ENCODE measurements around the gene SUMO3.
A peak's percentile ranks its signal among the peaks of the same experiment; 100 is the strongest.

Gene SUMO3

DNA sequence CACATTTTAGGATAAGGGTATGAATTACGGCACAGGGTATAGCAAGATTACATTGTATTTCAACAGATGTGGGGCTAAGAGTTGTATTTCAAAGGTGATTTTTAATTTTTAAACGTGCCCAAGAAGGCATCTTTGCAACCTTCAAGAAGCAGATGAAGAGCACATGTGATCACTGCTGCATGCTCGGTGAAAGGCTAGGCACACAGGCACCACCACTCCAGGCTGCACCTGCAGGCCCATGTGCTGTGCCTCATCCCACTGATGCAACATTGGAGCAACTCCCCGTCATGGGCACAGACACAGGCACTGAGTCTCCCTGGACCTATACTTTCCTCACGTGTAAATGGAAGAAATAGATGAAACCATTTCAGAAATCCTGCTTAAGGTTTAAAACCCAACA lies 39.8 kb downstream of the SUMO3 start:
- no peak for DNase-seq

DNA sequence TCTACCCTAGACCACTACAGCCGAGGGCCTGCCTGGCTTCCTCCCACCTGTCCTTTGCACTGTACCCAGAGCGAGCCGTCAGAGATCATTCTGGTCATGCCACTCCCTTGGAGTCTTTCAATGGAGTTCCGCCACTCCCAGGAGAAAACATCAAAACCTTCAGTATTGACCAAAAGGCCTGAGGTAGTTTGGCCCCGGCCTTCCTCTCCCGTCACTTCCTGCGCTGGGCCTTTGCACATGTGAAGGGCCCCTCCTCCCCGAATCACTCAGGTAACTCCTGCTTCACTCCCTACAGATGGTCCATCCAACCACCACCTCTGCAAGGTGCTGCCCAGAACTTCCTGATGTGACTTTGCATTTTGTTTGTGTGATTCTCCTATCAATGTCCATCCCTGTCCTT lies 42.9 kb downstream of the SUMO3 start:
- no peak for DNase-seq

DNA sequence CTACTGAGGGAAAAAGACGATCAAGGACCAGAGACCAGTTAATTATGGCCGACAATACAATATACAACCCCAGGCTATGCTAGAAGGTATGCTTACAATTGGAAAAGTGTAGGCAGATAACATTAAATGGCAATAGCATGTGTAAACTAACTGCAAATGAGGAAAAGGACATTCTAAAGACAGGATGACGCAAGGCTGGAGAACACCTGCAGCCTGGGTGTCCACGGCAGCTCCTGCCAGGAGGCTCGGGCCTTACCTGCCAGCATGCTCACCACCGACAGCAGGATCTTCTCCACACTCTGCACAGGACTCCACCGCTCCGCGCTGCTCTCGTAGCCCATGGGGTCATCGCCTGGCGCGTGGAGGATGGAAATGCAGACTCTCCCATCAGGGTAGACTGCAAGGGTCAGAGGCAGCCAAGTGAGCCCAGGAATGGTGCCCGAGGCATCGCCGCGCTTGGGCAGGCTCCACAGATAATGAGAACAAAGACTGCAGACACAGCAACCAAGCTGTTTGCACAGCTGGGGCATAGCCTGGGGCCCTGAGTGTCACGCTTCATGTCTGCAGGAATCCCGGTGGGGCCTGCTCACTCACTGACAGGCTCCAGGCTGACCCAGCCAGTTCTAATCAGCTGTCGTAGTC lies 44.5 kb downstream of the SUMO3 start:
- DNase-seq: no peak

DNA sequence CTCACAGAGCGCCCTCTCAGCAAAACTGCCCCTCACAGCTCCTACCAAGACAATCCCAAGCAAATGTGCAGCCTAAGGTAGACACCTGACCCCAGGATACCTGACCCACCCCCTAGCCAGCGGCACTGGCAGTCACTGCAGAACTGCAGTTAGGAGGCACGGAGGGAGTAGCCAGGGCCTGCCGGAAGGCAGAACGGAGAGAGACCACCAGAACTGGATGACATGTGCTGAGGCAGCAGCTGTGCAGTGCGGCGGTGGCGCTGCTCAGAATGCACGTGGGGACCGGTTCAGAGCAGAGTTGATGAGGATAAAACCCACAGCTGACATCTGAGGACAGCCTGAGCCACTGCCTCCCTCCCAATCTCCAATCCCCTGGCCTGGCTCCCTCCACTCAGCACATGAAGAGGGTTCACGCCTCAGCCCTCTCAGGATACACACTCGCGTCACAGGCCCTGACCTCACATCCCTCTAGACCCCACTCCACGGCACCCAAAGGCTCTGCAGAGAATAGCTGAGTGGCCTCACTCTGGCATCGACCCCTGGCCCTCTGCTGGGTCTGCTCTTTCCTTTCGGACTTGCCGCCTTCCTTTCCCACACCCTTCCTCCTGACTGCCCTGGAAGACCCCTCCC lies 45.9 kb downstream of the SUMO3 start:
- no peak for DNase-seq

DNA sequence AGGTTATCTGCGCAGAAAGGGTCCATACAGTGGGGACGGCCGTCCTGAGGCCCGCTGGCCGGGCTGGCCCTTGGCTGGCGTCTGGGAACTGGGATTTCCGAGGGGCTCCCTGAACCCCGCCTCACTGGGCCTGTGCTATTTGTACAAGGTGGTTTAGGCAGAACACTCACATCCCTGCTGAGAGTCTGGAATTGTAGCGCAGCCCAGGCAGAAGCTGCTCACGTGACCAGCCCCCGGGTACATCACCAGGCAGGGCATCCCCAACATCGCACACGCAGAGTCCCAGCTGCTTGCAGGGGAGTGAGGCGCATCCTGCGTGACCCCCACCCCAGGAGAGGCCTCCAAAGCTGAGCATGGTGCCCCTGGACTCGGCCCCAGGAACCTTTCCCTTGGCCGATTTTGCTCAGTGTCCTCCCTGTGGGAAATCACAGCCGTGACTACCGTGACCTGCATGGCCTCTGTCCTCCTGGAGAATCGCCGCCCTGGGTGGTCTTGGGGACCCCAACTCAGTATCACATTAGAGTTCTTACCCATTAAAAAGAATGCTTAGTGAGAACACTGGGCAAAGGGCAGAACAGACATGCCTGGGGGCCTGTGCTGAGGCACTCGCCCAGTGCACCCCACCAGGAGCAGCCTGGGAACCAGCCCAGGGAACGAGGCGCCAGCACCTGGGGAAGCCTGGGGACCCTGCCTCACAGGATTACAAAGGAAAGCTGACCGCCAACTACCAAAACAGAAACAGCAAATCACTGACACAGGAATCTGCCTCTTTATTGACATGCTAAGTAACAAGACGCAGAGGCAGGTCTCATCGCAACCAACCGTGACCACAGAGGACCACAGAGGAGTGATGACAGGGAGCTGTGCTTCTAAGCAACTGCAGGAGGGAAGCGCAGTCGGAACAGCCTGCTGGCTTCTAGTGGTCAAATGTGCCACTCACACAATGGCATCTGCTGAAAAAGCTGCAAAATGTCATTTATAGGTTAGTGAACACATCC lies 49.7 kb downstream of the SUMO3 start:
- peak; percentile 15 for DNase-seq

DNA sequence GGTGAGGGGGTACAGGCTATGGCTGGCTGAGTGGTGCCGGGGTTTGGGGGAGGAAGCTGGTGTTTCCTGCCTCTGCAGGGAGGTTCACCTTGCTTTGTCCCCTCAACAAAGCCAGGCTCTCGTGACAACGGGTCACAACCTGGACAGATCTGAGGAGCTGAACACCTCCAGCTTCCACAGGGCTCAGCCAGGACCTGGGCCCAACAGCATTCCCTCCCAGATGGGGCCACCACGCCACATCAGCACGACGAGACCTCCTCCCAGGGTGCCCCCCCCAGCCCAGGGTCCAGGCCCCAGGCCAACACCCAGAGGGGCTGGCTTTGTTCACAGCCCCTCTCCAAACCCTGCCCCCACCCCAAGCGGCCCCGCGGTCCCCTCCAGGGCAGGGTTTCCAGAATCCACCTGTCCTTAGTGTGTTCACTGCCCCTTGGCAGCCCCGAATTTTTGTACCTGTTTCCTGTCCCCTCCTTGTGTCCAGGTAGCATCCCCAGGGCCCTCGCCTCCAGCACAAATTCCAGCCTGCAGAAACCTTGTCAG lies 51.0 kb downstream of the SUMO3 start:
- no peak for DNase-seq

DNA sequence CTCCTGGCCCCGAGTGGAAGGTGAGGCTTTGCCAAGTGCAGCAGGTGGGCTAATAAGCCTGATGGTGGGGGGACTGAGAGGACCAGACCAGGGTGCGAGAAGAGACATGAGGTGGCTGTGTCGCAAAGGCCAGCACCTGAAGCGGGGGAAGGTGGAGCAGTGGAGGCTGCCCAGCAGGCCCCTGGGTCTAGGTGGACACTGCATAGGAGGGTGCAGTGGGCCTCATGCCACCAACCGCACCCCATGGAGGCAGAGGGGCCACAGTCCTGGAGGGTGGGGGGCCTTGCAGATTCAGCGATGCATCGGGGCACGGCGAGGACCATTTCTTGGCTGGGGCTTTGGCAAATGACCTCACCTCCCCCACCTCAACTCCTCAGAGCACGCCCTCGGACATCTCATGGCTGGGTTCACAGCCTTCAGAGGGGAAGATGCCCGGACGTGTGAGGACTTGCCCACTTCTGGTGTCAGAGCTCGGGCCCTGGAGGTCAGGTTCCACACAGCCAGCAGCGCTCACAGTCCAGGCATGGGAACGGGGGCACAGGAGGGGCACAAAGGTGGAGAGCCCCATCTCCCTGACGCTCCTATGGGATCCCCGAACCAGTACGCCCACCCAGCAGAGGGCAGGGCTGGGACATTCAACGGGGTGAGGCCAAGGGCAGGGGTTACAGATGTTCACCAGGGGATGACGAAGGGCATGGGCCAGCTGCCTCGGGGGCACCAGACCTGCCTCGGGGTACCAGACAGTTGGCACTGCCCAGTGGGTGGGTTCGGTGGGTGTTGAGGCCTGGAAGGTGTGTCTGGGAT lies 51.6 kb downstream of the SUMO3 start:
- DNase-seq: no peak

DNA sequence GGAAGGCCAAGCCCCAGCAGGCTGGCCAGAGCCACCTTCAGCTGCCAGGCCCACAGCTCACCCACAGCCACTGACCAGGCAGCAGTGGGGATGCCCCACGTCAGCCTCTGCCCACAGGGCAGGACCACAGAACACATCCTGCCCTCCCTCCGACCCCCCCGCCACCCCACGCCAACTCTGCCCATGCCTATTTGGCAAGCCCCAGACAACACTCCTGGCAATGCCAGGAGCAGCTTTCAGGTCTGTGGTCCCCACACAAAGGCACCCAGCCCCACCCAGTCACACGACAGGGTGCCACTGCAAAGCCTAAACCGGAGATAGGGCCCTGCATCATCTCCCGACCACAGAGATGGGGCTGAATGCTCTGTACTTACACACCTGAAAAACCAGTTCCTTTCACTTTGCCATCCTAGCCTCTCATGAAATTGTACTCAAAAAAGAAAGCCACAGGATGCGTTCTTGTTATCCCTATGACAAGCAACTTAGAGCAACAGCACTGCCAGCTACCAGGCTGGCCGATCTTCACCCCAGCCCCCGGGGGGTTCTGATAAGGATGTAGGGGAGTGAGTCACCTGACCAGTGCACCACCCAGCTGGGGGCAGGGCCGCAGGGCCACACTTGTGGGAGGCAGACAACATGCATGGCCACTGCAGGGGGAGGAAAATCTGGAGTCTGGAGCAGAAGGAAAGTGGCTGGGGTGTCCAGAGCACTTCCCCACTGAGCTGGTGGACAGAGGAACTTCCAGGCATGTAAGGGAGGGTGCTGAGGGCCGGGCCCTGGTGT lies 52.4 kb downstream of the SUMO3 start:
- DNase-seq: no peak

DNA sequence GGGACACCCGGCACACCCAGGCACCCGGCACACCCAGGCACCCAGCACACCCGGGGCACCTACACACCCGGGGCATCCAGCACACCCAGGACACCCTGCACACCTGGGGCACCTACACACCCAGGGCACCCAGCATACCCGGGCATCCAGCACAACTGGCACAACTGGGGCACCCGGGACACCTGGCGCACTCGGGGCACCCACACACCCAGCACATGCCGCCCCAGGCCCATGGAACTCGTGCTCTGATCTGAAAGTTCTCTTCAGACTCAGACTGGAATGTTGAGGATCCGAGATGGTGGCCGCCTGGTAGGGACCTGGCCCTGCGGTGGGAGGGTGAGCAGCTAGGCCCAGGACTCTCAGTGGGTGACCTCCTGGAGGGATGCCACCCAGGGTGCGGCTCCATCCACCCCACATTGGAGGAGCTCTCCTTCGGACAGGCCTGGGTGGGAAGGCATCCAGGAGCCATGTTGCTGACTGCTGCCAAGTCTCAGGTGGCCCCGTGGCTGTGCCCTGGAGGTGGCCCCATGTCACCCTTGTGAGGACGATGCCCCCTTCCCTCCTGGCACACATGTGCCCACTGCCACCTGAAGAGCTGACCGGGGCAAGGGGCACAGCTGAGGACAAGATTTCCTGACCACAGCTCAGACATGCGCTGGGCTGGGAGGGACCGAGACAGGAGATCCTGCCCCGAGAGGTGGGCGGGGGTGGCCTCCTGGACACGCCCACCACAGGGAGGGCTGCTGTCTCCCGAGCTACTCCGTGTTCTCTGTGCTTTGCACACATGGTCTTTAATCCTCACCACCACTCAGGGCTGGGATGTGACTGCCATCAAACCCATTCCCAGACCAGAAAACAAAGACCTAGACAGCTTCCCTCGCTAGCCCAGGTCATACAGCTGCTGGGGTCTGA lies 53.3 kb downstream of the SUMO3 start:
- DNase-seq: no peak

DNA sequence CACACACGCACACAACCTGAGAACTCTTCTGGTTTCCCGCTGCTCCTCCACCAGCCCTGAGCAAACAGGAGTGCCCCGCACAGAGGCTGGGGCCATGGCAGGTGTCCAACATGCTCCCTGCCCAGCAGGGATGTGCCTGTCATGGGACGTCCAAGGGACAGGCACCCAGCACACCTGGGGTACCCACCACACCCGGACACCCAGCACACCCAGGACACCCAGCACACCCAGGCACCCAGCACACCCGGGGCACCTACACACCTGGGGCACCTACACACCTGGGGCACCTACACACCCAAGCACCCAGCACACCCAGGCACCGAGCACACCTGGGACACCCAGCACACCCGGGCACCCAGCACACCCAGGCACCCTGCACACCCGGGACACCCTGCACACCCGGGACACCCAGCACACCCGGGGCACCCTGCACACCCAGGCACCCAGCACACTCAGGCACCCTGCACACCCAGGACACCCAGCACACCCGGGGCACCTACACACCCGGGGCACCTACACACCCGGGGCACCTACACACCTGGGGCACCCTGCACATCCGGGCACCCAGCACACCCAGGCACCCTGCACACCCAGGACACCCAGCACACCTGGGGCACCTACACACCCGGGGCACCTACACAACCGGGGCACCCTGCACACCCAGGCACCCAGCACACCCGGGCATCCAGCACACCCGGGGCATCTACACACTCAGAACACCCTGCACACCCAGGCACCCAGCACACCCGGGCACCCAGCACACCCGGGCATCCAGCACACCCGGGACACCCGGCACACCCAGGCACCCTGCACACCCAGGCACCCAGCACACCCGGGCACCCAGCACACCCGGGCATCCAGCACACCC lies 54.2 kb downstream of the SUMO3 start:
- DNase-seq: no peak

DNA sequence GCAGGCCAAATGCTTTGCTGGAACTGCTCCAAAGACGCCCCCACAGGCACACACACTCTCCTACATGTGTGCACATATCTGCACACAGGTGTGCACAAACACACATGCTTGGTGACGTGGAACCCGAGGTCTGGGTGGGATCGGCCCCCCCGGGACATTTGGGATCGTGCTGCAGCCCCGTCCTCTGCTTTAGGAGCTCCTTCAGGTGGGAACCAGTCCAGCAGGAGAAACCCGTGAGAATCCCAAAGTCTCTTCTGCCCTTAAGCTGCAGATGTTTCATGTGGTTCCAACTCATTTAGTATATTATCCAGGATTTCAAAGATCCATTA lies 54.8 kb downstream of the SUMO3 start:
- DNase-seq: no peak

DNA sequence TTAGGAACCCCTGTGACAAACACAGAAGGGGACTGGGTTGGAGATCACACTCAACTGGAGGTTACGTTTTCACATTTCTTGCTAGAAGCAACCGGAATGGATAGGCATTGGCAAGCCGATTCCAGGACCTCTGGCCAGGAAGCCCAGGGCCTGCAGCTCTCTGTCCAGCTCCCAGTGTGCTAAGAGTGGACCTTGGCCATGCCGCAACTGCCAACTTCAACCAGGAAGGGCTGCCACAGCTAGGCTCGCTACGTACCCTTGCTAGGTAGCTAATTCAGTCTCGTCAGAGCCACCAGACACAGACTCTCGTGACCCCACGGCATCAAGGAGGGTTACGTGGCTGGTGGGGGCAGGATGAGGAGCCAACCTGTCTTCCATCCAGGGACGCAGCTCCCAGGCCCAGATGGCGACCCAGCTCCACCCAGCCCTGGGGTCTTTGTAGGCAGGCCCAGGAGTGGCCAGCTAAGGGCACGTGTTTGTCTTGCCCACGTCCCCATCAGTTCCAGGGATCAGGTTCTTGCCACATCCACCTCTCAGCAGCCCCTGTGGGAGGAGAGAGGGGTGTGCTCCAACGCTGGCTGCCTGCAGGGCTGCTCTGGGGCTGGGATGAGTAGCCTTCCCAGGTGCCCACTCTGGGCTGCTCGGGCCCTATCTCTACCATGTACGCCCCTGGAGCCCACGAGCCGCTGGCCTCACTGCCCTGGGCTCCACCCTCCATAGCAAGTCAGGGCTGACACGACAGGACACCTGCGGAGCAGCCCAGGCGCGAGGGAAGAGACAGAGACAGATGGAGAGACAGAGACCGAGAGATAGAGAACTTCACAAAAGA lies 55.4 kb downstream of the SUMO3 start:
- no peak for DNase-seq

DNA sequence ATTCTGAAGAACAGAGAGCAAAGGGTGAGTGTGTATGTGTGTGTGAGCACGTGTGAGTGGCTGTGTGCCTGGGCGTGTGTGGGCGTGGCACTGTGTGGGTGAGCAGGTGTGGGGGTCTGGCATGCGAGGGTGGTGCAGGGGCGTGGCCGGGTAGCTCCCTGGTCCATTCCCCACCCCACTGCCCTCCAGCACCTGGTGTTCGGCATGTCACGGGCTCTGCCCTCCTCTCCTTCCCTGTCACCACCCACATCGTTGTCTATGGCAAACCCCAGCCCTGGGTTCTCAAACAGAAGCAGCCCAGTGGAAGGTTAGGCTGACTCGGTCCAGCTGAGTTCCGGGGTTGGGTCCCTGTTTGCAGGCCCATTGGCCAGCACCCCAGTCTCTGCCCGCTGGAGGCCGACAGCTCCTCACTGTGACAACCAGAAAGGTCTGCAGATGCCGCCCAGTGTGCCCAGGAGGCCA lies 56.1 kb downstream of the SUMO3 start:
- DNase-seq: no peak

DNA sequence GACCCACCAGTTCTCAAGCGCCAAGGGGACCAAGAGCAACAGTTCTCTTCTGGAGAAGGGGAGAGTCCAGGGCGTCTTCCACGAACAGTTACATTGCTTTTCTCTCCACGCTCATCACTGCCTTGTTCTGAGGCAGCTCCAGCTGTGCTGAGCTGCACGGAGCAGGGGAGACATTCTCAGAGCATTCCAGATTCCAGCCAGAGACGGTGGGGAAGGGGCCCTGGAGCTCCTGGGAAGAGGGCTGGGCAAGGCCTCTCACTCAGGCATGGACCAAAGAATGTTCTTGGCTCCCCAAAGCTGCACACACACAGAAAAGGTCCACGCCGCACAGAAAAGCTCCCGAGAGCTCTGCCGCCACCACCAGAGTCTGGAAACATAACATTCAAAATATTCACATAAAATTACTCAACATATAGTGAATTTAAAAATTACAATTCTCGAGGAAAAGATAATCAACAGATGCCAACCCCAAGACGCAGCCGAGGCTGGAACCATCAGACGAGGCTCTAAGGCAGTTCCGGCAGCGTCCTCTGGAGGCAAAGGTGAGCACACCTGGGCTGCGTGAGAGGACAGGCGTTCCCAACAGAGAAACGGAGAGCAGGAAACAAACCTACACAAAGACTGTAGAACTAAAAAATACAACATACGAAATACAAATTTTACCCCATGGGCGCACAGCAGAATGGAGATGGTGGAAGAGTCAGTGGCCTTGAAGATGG lies 56.7 kb downstream of the SUMO3 start:
- no peak for DNase-seq

DNA sequence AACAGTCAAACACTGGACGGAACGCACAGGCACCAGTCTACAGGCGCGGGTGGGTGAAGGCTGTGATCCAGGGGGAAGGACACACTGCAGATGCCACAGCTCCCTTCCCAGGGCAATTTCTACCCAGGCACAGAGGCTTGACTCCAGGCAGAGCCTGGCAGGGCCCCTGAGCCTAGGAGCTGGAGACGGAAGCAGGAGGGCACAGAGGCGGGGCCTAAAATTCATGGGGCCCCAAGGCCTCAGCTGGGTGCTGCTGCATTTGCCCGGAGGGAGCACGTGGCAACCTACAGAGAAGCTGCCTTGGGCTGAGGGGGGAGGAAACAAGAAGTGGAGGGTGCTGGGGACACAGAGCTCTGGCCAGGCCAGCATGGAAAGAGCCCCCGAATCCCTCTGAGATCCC lies 57.5 kb downstream of the SUMO3 start:
- no peak for DNase-seq

DNA sequence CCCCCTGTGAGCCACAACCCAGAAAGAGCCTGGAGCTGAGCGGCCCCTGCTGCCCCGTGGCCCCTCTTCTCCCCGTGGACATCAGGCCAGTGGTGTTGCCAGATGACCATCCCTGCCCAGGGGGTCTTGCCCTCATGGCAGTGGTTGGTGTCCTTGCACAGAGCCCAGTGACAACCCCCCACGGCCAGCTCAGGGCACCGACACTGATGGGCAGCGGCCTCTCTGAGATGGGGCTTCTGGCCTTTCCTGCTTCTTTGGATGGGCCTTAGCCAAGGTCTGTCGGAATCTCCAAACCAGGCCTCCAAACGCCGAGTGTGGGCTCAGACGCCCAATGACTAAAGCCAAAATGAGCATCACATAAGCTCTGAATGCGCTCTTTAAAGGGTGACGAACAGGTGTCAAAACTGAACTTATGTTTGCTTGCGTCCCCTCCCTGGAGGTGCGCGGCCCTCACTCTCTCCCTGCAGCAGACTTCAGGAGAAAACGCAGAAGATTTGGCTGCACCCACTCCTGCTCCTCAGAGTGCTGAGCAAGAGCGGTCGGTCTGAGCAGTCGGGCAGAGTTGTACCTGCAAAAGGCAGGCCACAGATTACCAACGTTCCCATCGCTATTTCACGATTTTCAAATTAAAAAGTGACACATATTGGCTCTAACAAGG lies 58.1 kb downstream of the SUMO3 start:
- DNase-seq: no peak

Data from fibroblast of skin of scalp (primary cell).